Neural progenitor cell (in vitro differentiated cells): ENCODE data around the gene ATP7B. TPM values are rescaled to one million over a fixed set of nuclear protein-coding genes. Genes with fewer than 3 reads are reported as not detected.
"Not testable (repeated sequence)": the region's sequence is repeated elsewhere in the genome, so short reads cannot be mapped to it uniquely, and the experiment has no call there.

Source experiments
- DNase-seq: peaks from one replicate; pipeline ENCODE4 v3.0.0-alpha.2; 2016; ENCODE audit warnings: low spot score
- H2AFZ ChIP-seq: fragments of 200-600 bp; sonication (generic); replicated peaks from 2 replicates; pipeline ENCODE4 v1.6.1; 2016; ENCODE audit warnings: antibody characterized with exemption
- H3F3A ChIP-seq: fragments of 200-600 bp; sonication (generic); 2 replicates; pipeline ENCODE4 v1.6.1; 2016; ENCODE audit warnings: antibody characterized with exemption, low read depth
- H3K27ac ChIP-seq: fragments of 200-600 bp; sonication (generic); 2 replicates; pipeline ENCODE4 v1.5.1; 2016; ENCODE audit warnings: mild to moderate bottlenecking
- H3K27me3 ChIP-seq: fragments of 200-600 bp; sonication (generic); 2 replicates; pipeline ENCODE4 v1.6.1; 2016; ENCODE audit warnings: mild to moderate bottlenecking, moderate library complexity
- H3K36me3 ChIP-seq: fragments of 200-600 bp; sonication (generic); 2 replicates; pipeline ENCODE4 v1.5.1; 2016
- H3K4me1 ChIP-seq: fragments of 200-600 bp; sonication (generic); 2 replicates; pipeline ENCODE4 v1.6.1; 2016; ENCODE audit warnings: mixed run types
- H3K4me2 ChIP-seq: fragments of 200-600 bp; sonication (generic); 2 replicates; pipeline ENCODE4 v1.6.1; 2016
- H3K4me3 ChIP-seq: fragments of 200-600 bp; sonication (generic); 2 replicates; pipeline ENCODE4 v1.5.1; 2016
- H3K79me2 ChIP-seq: fragments of 200-600 bp; sonication (generic); 2 replicates; pipeline ENCODE4 v1.6.1; 2016; ENCODE audit warnings: low read depth
- H3K9ac ChIP-seq: fragments of 200-600 bp; sonication (generic); 2 replicates; pipeline ENCODE4 v1.6.1; 2016
- H3K9me3 ChIP-seq: fragments of 200-600 bp; sonication (generic); 2 replicates; pipeline ENCODE4 v1.5.1; 2016; ENCODE audit warnings: low read depth
- H4K20me1 ChIP-seq: fragments of 200-600 bp; sonication (generic); 2 replicates; pipeline ENCODE4 v1.6.1; 2016; ENCODE audit warnings: low read depth
- H3K27ac Mint-ChIP-seq: 3 replicates; pipeline ENCODE4 v1.8.0; 2021; ENCODE audit warnings: mixed read lengths
- H3K27me3 Mint-ChIP-seq: 2 replicates; pipeline ENCODE4 v1.8.0; 2022; ENCODE audit warnings: low read depth, mild to moderate bottlenecking, inconsistent platforms, moderate library complexity, mixed read lengths; ENCODE audit not compliant: insufficient read depth
- H3K36me3 Mint-ChIP-seq: 3 replicates; pipeline ENCODE4 v1.8.0; 2021; ENCODE audit warnings: mixed read lengths
- H3K4me1 Mint-ChIP-seq: 3 replicates; pipeline ENCODE4 v1.8.0; 2021; ENCODE audit warnings: mixed read lengths
- H3K4me3 Mint-ChIP-seq: 3 replicates; pipeline ENCODE4 v1.8.0; 2021; ENCODE audit warnings: mild to moderate bottlenecking, moderate library complexity, mixed read lengths
- H3K9me3 Mint-ChIP-seq: 3 replicates; pipeline ENCODE4 v1.8.0; 2020; ENCODE audit warnings: mixed read lengths
- EZH2 ChIP-seq: fragments of 200-600 bp; sonication (generic); IDR thresholded peaks from 2 replicates; pipeline ENCODE4 v1.6.1; 2017; ENCODE audit warnings: antibody characterized with exemption, mild to moderate bottlenecking, moderate library complexity
- EZH2phosphoT487 ChIP-seq: fragments of 200-600 bp; sonication (generic); IDR thresholded peaks from 2 replicates; pipeline ENCODE4 v1.6.1; 2017; ENCODE audit warnings: antibody characterized with exemption
- total RNA-seq: library from RNA; depleted of rRNA; stranded (reverse); fragments of >200 nt; gene quantifications from 2 replicates; pipeline ENCODE4 v1.2.3, GENCODE V29; 2015; ENCODE audit warnings: low replicate concordance
- TF ChIP-seq, protein P1 (sequence below): fragments of 200-600 bp; sonication (generic); IDR thresholded peaks from 2 replicates; pipeline ENCODE4 v1.5.1; 2017; ENCODE audit warnings: antibody characterized with exemption, mild to moderate bottlenecking

Gene ATP7B
- total RNA-seq, 1 donor from 2014 or later: 8.2 TPM

GRCh38 chr13:51995677-51996551 is 15.3 kb downstream of the ATP7B start:
- Mint-ChIP-seq H3K27ac (no peak overlapping the region), H3K4me3 (no peak overlapping the region), H3K36me3 (peaks cover 2% of the 10 kb centered on the region), H3K9me3 (no peaks in the 10 kb centered on the region), H3K27me3 (peaks cover 2% of the 10 kb centered on the region), H3K4me1 (peaks cover 44% of the 10 kb centered on the region)
- H3K27me3 ChIP-seq: no peaks in the 10 kb centered on the region
- H4K20me1 ChIP-seq: peaks cover 15% of the 10 kb centered on the region
- no peak overlapping the region for H3K27ac ChIP-seq
- peaks cover 34% of the 10 kb centered on the region for H3K4me1 ChIP-seq
- no peaks in the 10 kb centered on the region for H3K79me2 ChIP-seq
- H3K36me3 ChIP-seq: no peaks in the 10 kb centered on the region
- no peaks in the 10 kb centered on the region for H3K9me3 ChIP-seq
- H3K4me3 ChIP-seq: no peak overlapping the region
- H3K9ac ChIP-seq: no peak overlapping the region
- DNase-seq: peak; percentile 55
- no peaks in the 10 kb centered on the region for H3F3A ChIP-seq
- H2AFZ ChIP-seq: no peak overlapping the region
- TF ChIP-seq, protein P1, sequence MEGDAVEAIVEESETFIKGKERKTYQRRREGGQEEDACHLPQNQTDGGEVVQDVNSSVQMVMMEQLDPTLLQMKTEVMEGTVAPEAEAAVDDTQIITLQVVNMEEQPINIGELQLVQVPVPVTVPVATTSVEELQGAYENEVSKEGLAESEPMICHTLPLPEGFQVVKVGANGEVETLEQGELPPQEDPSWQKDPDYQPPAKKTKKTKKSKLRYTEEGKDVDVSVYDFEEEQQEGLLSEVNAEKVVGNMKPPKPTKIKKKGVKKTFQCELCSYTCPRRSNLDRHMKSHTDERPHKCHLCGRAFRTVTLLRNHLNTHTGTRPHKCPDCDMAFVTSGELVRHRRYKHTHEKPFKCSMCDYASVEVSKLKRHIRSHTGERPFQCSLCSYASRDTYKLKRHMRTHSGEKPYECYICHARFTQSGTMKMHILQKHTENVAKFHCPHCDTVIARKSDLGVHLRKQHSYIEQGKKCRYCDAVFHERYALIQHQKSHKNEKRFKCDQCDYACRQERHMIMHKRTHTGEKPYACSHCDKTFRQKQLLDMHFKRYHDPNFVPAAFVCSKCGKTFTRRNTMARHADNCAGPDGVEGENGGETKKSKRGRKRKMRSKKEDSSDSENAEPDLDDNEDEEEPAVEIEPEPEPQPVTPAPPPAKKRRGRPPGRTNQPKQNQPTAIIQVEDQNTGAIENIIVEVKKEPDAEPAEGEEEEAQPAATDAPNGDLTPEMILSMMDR: no peak
- no peak for TF ChIP-seq EZH2phosphoT487
- TF ChIP-seq EZH2: no peak
- peak overlapping the region; percentile 49 for H3K4me2 ChIP-seq

GRCh38 chr13:51993713-51994112 is 17.5 kb downstream of the ATP7B start:
- no peak overlapping the region for H3K27ac Mint-ChIP-seq
- H3K79me2 ChIP-seq: no peaks in the 10 kb centered on the region
- peaks cover 27% of the 10 kb centered on the region for H3K4me1 ChIP-seq
- H3K4me1 Mint-ChIP-seq: peaks cover 31% of the 10 kb centered on the region
- no peak overlapping the region for H3K4me3 Mint-ChIP-seq
- H2AFZ ChIP-seq: no peak overlapping the region
- H3K9me3 ChIP-seq: no peaks in the 10 kb centered on the region
- H4K20me1 ChIP-seq: peaks cover 15% of the 10 kb centered on the region
- no peaks in the 10 kb centered on the region for H3F3A ChIP-seq
- no peak overlapping the region for H3K4me3 ChIP-seq
- H3K9ac ChIP-seq: no peak overlapping the region
- H3K36me3 ChIP-seq: no peaks in the 10 kb centered on the region
- TF ChIP-seq EZH2phosphoT487 (no peak), EZH2 (no peak)
- no peaks in the 10 kb centered on the region for H3K9me3 Mint-ChIP-seq
- H3K27ac ChIP-seq: no peak overlapping the region
- no peaks in the 10 kb centered on the region for H3K27me3 ChIP-seq
- H3K4me2 ChIP-seq: no peak overlapping the region
- peaks cover 2% of the 10 kb centered on the region for H3K27me3 Mint-ChIP-seq
- peaks cover 2% of the 10 kb centered on the region for H3K36me3 Mint-ChIP-seq
- DNase-seq: no peak

GRCh38 chr13:51988988-51989618 is 22.1 kb downstream of the ATP7B start:
- Histone ChIP-seq H3K27ac (no peak overlapping the region), H4K20me1 (no peaks in the 10 kb centered on the region), H3K79me2 (no peaks in the 10 kb centered on the region), H3K27me3 (no peaks in the 10 kb centered on the region), H3K9ac (no peak overlapping the region), H3K4me1 (no peaks in the 10 kb centered on the region), H3K36me3 (no peaks in the 10 kb centered on the region), H2AFZ (no peak overlapping the region), H3F3A (no peaks in the 10 kb centered on the region), H3K9me3 (no peaks in the 10 kb centered on the region), H3K4me3 (no peak overlapping the region), H3K4me2 (no peak overlapping the region)
- Mint-ChIP-seq H3K9me3 (peaks cover 34% of the 10 kb centered on the region), H3K4me1 (no peaks in the 10 kb centered on the region), H3K27me3 (peaks cover 2% of the 10 kb centered on the region), H3K36me3 (peaks cover 7% of the 10 kb centered on the region), H3K27ac (no peak overlapping the region), H3K4me3 (no peak overlapping the region)
- no peak for DNase-seq
- TF ChIP-seq EZH2 (no peak), EZH2phosphoT487 (no peak)
- TF ChIP-seq, protein P1: no peak

DNA sequence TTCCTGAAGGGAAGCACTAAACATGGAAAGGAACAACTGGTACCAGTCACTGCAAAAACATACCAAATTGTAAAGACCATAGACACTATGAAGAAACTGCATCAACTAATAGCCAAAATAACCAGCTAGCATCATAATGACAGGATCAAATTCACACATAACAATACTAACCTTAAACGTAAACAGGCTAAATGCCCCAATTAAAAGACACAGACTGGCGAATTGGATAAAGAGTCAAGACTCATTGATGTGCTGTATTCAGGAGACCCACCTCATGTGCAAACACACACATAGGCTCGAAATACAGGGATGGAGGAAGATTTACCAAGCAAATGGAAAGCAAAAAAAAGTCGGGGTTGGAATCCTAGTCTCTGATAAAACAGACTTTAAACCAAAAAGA is 26.3 kb downstream of the ATP7B start:
- H3F3A ChIP-seq, H3K4me1 ChIP-seq, H3K36me3 Mint-ChIP-seq, H3K4me2 ChIP-seq, H3K27me3 ChIP-seq, H3K27ac ChIP-seq, H3K4me1 Mint-ChIP-seq, H3K9me3 ChIP-seq, H3K9ac ChIP-seq, H3K27ac Mint-ChIP-seq, H3K27me3 Mint-ChIP-seq, H3K36me3 ChIP-seq, H2AFZ ChIP-seq, H4K20me1 ChIP-seq, H3K79me2 ChIP-seq, DNase-seq, H3K4me3 Mint-ChIP-seq, H3K4me3 ChIP-seq: not testable (repeated sequence)
- H3K9me3 Mint-ChIP-seq: peaks cover 35% of the 10 kb centered on the region

GRCh38 chr13:51983292-51983691 is 28.0 kb downstream of the ATP7B start:
- peaks cover 35% of the 10 kb centered on the region for H3K9me3 Mint-ChIP-seq
- H3K4me3 ChIP-seq, H3K4me1 Mint-ChIP-seq, H3F3A ChIP-seq, H4K20me1 ChIP-seq, H3K27ac ChIP-seq, H3K36me3 ChIP-seq, H3K4me1 ChIP-seq, H3K9ac ChIP-seq, H3K79me2 ChIP-seq, H3K9me3 ChIP-seq, DNase-seq, H3K27me3 ChIP-seq, H3K36me3 Mint-ChIP-seq, H3K27ac Mint-ChIP-seq, H3K4me3 Mint-ChIP-seq, H2AFZ ChIP-seq, H3K4me2 ChIP-seq, H3K27me3 Mint-ChIP-seq: not testable (repeated sequence)
